Muscle layer of colon (tissue), 2 donors: ENCODE results near the gene CYP4B1.
"Not testable (repeated sequence)": the region's sequence is repeated elsewhere in the genome, so short reads cannot be mapped to it uniquely, and the experiment has no call there.

ENCODE experiments used
- H3K27ac ChIP-seq: one replicate; pipeline ENCODE4 v1.7.0; 2013; ENCODE audit warnings: low read depth, mild to moderate bottlenecking, low read length, moderate library complexity
- H3K27me3 ChIP-seq, 2 donors: one replicate each; pipeline ENCODE4 v1.7.0; 2013; ENCODE audit warnings: low read length in 2 of 2, mild to moderate bottlenecking in 2 of 2; ENCODE audit not compliant: insufficient read depth in 2 of 2, control insufficient read depth in 1 of 2
- H3K36me3 ChIP-seq: one replicate; pipeline ENCODE4 v1.7.0; 2013; ENCODE audit warnings: mild to moderate bottlenecking, low read length; ENCODE audit not compliant: insufficient read depth
- H3K4me1 ChIP-seq: one replicate; pipeline ENCODE4 v1.7.0; 2013; ENCODE audit warnings: mild to moderate bottlenecking, low read length; ENCODE audit not compliant: insufficient read depth
- H3K4me3 ChIP-seq, 2 donors: one replicate each; pipeline ENCODE4 v1.7.0; 2013; ENCODE audit warnings: low read length in 2 of 2, low read depth in 1 of 2, mild to moderate bottlenecking in 1 of 2, moderate library complexity in 1 of 2
- H3K9ac ChIP-seq: one replicate; pipeline ENCODE4 v1.7.0; 2013; ENCODE audit warnings: low read length
- H3K9me3 ChIP-seq: one replicate; pipeline ENCODE4 v1.7.0; 2013; ENCODE audit warnings: mild to moderate bottlenecking, low read length
- donor health status: abdominal sarcoma.
- donor health status: Adenocarcinoma of cecum.

Gene CYP4B1

DNA sequence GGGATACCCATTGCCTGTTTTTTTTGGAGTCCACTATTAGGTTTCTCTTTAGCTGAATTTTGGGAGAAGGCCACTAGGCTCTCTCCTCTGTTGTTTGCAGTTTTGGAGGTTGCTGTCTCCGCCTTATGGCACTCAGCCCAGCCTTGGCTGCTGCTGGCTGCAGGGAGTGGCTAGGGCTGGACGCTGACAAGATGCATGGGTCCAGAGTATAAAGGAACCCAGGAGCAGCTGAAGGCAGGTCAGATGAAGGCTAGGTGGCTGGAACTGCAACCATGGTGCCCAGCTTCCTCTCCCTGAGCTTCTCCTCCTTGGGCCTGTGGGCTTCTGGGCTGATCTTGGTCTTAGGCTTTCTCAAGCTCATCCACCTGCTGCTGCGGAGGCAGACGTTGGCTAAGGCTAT lies at the start of gene CYP4B1:
Gene CYP4B1 (plus strand): TSS at position 237 of the 400 bp plus-strand sequence. CDS start 36 bp downstream, at position 273.
- no peaks in the 10 kb centered on the region for H3K4me1 ChIP-seq
- H3K27me3 ChIP-seq = no peaks in the 10 kb centered on the region
- H3K36me3 ChIP-seq = no peaks in the 10 kb centered on the region
- H3K27ac ChIP-seq = no peak within 1 kb of the TSS
- no peak within 1 kb of the TSS for H3K9ac ChIP-seq
- H3K4me3 ChIP-seq = no peak within 1 kb of the TSS
- no peaks in the 10 kb centered on the region for H3K9me3 ChIP-seq

- Histone ChIP-seq H3K27ac (no peak overlapping the region), H3K4me3 (no peak overlapping the region), H3K4me1 (no peaks in the 10 kb centered on the region), H3K36me3 (no peaks in the 10 kb centered on the region), H3K9me3 (no peaks in the 10 kb centered on the region), H3K27me3 (no peaks in the 10 kb centered on the region), H3K9ac (no peak overlapping the region)
Observed at GRCh38 chr1:46749404-46749803, 49.4 kb upstream of the CYP4B1 start.

DNA sequence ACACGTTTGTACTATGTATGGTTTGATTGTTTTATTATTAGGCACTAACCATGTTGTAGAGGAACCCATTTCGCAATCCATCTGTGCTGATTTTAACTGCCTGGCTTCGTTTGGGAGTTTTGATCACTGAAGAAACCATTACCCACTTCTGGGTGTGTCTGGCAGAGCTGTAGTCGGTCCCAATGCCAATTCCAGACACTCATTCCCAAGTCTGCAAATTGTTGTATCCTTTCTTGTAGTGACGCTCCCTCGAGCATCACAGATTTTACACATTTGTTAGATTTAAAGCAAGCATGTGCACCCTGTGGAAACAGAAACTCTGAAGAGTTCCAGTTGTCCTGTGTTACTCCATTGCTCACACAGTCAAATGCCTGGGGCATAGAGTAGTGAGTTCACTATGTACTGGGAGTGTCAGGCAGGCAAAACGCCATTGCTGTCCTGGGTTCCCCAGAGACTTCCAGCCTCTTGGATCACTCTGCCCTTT lies 48.9 kb upstream of the CYP4B1 start:
- no peaks in the 10 kb centered on the region for H3K4me1 ChIP-seq
- H3K9me3 ChIP-seq = no peaks in the 10 kb centered on the region
- no peak overlapping the region for H3K9ac ChIP-seq
- H3K4me3 ChIP-seq = no peak overlapping the region
- H3K36me3 ChIP-seq = no peaks in the 10 kb centered on the region
- no peak overlapping the region for H3K27ac ChIP-seq
- no peaks in the 10 kb centered on the region for H3K27me3 ChIP-seq

DNA sequence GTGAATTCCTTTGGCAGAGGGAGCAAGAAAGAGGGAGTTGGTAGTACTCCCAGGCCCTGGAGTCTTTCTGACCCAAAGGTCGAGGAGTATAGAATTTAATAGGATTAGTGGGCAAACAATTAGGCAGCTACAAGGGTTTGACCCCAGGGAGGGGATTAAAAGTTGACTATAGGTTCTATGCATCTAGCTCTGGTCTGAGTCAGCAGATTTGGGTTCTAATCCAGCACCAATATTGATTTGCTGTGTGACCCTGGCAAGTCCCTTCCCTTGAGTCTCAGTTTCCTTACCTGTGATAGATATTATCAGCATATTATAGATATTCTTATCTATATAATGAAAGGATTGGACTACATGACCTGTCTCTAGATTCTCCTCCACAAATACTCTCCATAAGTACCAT lies 44.9 kb upstream of the CYP4B1 start:
- H3K27ac ChIP-seq = no peak overlapping the region

GRCh38 chr1:46754707-46755106 lies 44.1 kb upstream of the CYP4B1 start:
- not testable (repeated sequence) for H3K27me3 ChIP-seq, H3K36me3 ChIP-seq, H3K4me1 ChIP-seq, H3K9me3 ChIP-seq, H3K27ac ChIP-seq, H3K9ac ChIP-seq, H3K4me3 ChIP-seq

More for the DNA sequence above, 44.9 kb upstream of the CYP4B1 start:
- H3K9me3 ChIP-seq = no peaks in the 10 kb centered on the region
- no peak overlapping the region for H3K9ac ChIP-seq
- no peaks in the 10 kb centered on the region for H3K27me3 ChIP-seq
- no peaks in the 10 kb centered on the region for H3K36me3 ChIP-seq
- no peak overlapping the region for H3K4me3 ChIP-seq
- no peaks in the 10 kb centered on the region for H3K4me1 ChIP-seq

DNA sequence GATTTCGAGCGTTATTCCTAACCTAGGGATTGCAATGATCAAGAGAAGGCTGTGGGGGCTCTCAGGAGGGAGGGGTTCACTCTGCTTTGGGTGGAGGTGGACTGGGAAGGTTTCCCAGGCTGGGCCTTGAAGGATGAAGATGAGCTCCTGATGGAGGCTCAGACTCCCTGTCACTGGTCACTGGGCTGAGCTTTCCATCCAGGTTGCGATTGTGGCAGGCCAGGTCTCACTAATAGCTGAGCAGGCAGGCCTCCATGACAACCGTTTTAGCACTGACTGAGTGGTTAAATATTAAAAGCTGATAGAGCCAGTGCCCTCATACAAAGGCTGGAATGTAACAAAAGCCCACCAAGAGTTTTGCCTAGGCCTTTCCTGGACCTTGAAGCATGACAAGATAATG lies 43.7 kb upstream of the CYP4B1 start:
- Histone ChIP-seq H3K36me3 (no peaks in the 10 kb centered on the region), H3K4me1 (no peaks in the 10 kb centered on the region), H3K27ac (no peak overlapping the region), H3K9ac (no peak overlapping the region), H3K4me3 (no peak overlapping the region), H3K9me3 (no peaks in the 10 kb centered on the region), H3K27me3 (no peaks in the 10 kb centered on the region)

DNA sequence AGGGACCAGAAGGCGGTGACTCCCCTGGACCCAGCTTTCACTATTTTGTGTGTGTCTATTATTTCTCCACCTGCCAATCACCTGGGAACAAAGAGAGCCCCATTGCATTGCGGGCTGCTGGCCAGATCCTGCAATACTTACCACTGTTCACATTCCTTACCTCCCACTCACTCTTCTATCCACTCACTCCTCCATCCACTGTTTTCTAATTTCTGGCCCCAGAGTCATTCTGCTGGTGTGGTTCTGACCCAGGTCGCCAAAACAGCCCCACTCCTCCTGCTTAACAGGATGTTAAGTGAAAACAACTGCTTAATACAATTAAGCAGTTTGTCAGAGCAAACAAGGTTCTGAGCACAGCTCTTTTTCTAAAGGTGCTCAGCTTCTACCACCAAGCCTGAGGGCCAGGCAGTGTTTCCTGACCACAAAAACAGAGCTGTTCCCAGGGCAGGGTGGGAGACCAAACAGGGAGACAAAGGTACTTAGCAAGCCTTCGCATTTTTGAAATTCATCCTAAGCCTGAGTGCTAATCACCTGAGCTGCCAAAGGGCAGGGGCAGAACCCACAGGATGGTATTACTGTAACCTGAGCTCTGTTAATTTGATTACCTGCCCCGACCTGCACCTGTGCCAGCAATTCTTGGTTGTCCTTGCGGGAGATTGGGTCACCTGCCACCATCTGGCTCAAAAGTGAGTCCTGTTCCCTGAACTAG lies 41.4 kb upstream of the CYP4B1 start:
- Histone ChIP-seq H3K9me3 (no peaks in the 10 kb centered on the region), H3K27me3 (no peaks in the 10 kb centered on the region), H3K36me3 (no peaks in the 10 kb centered on the region), H3K9ac (no peak overlapping the region), H3K4me3 (no peak overlapping the region), H3K27ac (no peak overlapping the region), H3K4me1 (no peaks in the 10 kb centered on the region)

DNA sequence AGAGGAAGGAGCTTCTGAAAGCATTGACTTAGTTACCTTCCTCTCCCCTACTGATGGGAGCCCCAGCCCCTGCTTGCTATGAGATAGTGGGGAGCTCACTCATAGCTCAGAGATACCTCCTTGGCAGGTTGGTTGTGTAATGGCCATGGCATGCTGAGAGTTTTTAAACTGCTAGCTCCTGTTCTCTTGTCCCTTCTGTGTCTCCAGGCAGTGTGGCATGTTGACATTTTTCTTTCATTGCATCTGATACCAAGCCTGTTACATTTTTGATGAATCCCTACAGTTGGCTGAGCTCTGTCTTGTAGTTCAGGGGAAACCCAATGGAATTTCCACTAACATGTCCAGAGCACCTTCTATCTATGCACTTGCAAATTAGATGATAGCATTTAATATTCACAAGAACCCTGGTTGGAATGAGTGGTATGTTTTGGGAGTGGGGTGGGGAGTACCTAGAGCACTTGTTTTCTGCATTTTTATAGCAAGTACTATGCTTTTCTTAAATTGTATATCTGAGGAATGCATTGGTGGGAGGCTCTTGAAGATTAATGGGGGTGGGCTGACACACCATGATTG lies 40.8 kb upstream of the CYP4B1 start:
- Histone ChIP-seq H3K4me1 (no peaks in the 10 kb centered on the region), H3K27ac (no peak overlapping the region)

DNA sequence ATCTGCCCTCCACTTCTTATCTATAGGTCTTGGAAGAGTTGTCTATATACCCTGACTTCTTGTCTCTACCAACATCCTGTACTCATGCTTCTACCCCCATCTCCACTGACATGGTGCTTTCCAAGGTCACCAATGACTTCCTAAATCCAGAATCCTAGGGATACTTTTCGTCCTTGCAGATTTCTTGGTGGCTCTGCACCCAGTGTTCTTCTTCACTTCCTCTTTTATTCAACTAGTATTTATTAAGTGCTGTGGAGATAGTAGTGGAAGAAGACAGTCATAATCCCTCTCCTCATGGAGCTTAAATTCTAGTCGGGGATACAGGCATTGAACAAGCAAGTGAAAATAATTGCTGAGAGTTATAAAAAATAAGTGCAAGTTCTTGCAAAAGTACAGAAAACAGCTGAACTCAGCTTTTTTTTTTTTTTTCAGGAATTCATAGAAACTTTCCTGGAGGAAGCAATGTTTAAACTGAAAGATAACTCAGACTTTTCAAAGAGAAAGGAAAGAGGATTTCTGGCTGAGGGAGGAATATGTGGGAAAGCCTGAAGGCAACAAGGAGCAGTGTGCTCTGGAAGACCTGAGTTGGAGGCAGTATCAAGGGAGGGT lies 38.2 kb upstream of the CYP4B1 start:
- no peaks in the 10 kb centered on the region for H3K36me3 ChIP-seq
- no peaks in the 10 kb centered on the region for H3K4me1 ChIP-seq
- no peak overlapping the region for H3K27ac ChIP-seq
- no peak overlapping the region for H3K4me3 ChIP-seq
- H3K27me3 ChIP-seq = no peaks in the 10 kb centered on the region
- H3K9ac ChIP-seq = no peak overlapping the region
- no peaks in the 10 kb centered on the region for H3K9me3 ChIP-seq

More for the DNA sequence above, 40.8 kb upstream of the CYP4B1 start:
- Histone ChIP-seq H3K27me3 (no peaks in the 10 kb centered on the region), H3K4me3 (no peak overlapping the region), H3K36me3 (no peaks in the 10 kb centered on the region), H3K9me3 (no peaks in the 10 kb centered on the region), H3K9ac (no peak overlapping the region)

DNA sequence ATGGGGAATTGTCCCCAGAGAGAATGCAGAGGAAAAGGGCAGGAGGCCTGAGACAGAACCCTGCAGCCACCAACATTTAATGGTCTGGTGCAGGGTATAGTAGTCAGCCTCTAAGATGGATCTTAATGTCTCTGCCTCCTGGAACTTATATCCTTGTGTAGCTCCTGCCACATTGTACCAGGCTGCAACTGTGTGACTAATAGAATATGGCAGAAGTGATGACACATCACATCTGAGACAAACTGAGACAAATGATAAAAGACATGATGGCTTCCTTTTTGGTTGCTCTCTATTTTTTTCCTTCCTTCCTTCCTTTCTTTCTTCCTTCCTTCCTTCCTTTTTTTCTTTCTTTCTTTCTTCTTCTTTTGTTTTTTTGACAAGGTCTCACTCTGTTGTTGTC lies 37.1 kb upstream of the CYP4B1 start:
- no peak overlapping the region for H3K9ac ChIP-seq
- no peaks in the 10 kb centered on the region for H3K9me3 ChIP-seq
- H3K4me3 ChIP-seq = no peak overlapping the region
- H3K36me3 ChIP-seq = no peaks in the 10 kb centered on the region
- no peaks in the 10 kb centered on the region for H3K27me3 ChIP-seq
- no peak overlapping the region for H3K27ac ChIP-seq
- H3K4me1 ChIP-seq = no peaks in the 10 kb centered on the region

DNA sequence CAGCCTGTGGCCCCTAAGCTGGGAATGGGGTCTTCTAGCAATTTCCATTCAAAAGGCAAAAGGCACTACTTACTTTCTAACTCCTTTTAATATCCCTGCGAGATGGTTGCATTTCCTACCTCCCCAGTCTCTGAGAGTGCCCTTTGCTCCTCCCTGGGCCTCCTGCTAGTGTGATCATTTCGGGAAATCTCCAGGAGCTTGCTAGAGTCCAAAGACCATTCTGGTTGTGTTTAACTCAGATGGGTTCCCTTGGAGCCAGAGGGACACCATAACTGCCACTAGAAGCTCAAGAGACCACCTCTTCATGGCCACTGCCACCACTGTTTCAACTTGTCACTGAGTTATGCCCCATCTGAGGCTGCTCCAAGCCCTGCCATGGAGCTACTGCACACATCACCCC lies 34.4 kb upstream of the CYP4B1 start:
- H3K4me1 ChIP-seq = no peaks in the 10 kb centered on the region
- H3K27ac ChIP-seq = no peak overlapping the region
- no peaks in the 10 kb centered on the region for H3K27me3 ChIP-seq
- no peaks in the 10 kb centered on the region for H3K9me3 ChIP-seq
- H3K9ac ChIP-seq = no peak overlapping the region
- H3K36me3 ChIP-seq = no peaks in the 10 kb centered on the region
- no peak overlapping the region for H3K4me3 ChIP-seq
